Effector memory CD8-positive, alpha-beta T cell (primary cell): ENCODE measurements around the gene LRFN2.

ENCODE experiments used
- ATAC-seq: fragments of 150-1000 bp; cut with Tn5 transposase; replicated peaks from 2 replicates; pipeline ENCODE4 v1.10.0; 2021; ENCODE audit warnings: mild to moderate bottlenecking, moderate library complexity
- DNase-seq, 3 experiments: peaks; one replicate each; pipeline ENCODE4 v3.0.0; 2021
- H3K27ac Mint-ChIP-seq, 2 donors: one replicate each; pipeline ENCODE4 v1.8.0; 2022; ENCODE audit warnings: mild to moderate bottlenecking in 2 of 2, mixed read lengths in 2 of 2, moderate library complexity in 2 of 2
- H3K27me3 Mint-ChIP-seq, 2 donors: one replicate each; pipeline ENCODE4 v1.8.0; 2022; ENCODE audit warnings: mixed read lengths in 2 of 2
- H3K36me3 Mint-ChIP-seq: one replicate; pipeline ENCODE4 v1.8.0; 2022; ENCODE audit warnings: mild to moderate bottlenecking, moderate library complexity, mixed read lengths; ENCODE audit not compliant: insufficient read depth
- H3K4me1 Mint-ChIP-seq, 2 donors: one replicate each; pipeline ENCODE4 v1.8.0; 2022; ENCODE audit warnings: low read depth in 2 of 2, mixed read lengths in 2 of 2
- H3K4me3 Mint-ChIP-seq, 2 donors: one replicate each; pipeline ENCODE4 v1.8.0; 2022; ENCODE audit warnings: mild to moderate bottlenecking in 2 of 2, mixed read lengths in 2 of 2, moderate library complexity in 2 of 2
- H3K9me3 Mint-ChIP-seq, 2 donors: one replicate each; pipeline ENCODE4 v1.8.0; 2022; ENCODE audit warnings: mixed read lengths in 2 of 2

LRFN2 gene

GRCh38 chr6:40349123-40349900 is 237.9 kb downstream of the LRFN2 start:
- DNase-seq, result no peak
- Mint-ChIP-seq H3K9me3 (no peaks in the 10 kb centered on the region), H3K27me3 (peaks cover 0 to 9% of the 10 kb centered on the region in 2 donors), H3K4me3 (no peak overlapping the region), H3K4me1 (no peaks in the 10 kb centered on the region), H3K27ac (no peak overlapping the region), H3K36me3 (no peaks in the 10 kb centered on the region)
- ATAC-seq, result no peak

GRCh38 chr6:40348591-40348990 is 238.6 kb downstream of the LRFN2 start:
- no peaks in the 10 kb centered on the region for H3K4me1 Mint-ChIP-seq
- no peak overlapping the region for H3K27ac Mint-ChIP-seq
- no peaks in the 10 kb centered on the region for H3K9me3 Mint-ChIP-seq
- ATAC-seq, result no peak
- DNase-seq, result no peak
- H3K4me3 Mint-ChIP-seq, result no peak overlapping the region
- H3K27me3 Mint-ChIP-seq, result peaks cover 0 to 16% of the 10 kb centered on the region in 2 donors
- H3K36me3 Mint-ChIP-seq, result no peaks in the 10 kb centered on the region

GRCh38 chr6:40347571-40348011 is 239.6 kb downstream of the LRFN2 start:
- H3K9me3 Mint-ChIP-seq, result no peaks in the 10 kb centered on the region
- ATAC-seq (no peak), DNase-seq (no peak)
- H3K27me3 Mint-ChIP-seq, result peaks cover 0 to 19% of the 10 kb centered on the region in 2 donors
- H3K36me3 Mint-ChIP-seq, result no peaks in the 10 kb centered on the region
- no peaks in the 10 kb centered on the region for H3K4me1 Mint-ChIP-seq
- H3K4me3 Mint-ChIP-seq, result no peak overlapping the region
- H3K27ac Mint-ChIP-seq, result no peak overlapping the region

GRCh38 chr6:40346246-40346645 is 240.9 kb downstream of the LRFN2 start:
- ATAC-seq (no peak), DNase-seq (no peak)
- Mint-ChIP-seq H3K9me3 (no peaks in the 10 kb centered on the region), H3K4me1 (peaks cover 0 to under 1% of the 10 kb centered on the region in 2 donors), H3K27ac (no peak overlapping the region), H3K4me3 (no peak overlapping the region), H3K36me3 (no peaks in the 10 kb centered on the region), H3K27me3 (peaks cover 0 to 19% of the 10 kb centered on the region in 2 donors)

- Mint-ChIP-seq H3K4me3 (no peak overlapping the region), H3K4me1 (peaks cover 0 to 1% of the 10 kb centered on the region in 2 donors), H3K36me3 (no peaks in the 10 kb centered on the region), H3K9me3 (no peaks in the 10 kb centered on the region), H3K27me3 (peaks cover 0 to 20% of the 10 kb centered on the region in 2 donors), H3K27ac (no peak overlapping the region)
- ATAC-seq, result no peak
- no peak for DNase-seq
Measured at GRCh38 chr6:40344566-40345167, 242.5 kb downstream of the LRFN2 start.

GRCh38 chr6:40343877-40344565 is 243.1 kb downstream of the LRFN2 start:
- H3K4me1 Mint-ChIP-seq, result peaks cover 0 to 5% of the 10 kb centered on the region in 2 donors
- H3K9me3 Mint-ChIP-seq, result no peaks in the 10 kb centered on the region
- ATAC-seq, result no peak

GRCh38 chr6:40343318-40343876 is 243.8 kb downstream of the LRFN2 start:
- DNase-seq (no peak), ATAC-seq (no peak)
- Mint-ChIP-seq H3K4me3 (no peak overlapping the region), H3K27ac (no peak overlapping the region), H3K27me3 (peaks cover 12 to 33% of the 10 kb centered on the region in 2 donors), H3K9me3 (no peaks in the 10 kb centered on the region), H3K4me1 (peaks cover 0 to 5% of the 10 kb centered on the region in 2 donors), H3K36me3 (no peaks in the 10 kb centered on the region)

More at GRCh38 chr6:40343877-40344565, 243.1 kb downstream of the LRFN2 start:
- peaks cover 6 to 27% of the 10 kb centered on the region in 2 donors for H3K27me3 Mint-ChIP-seq
- no peak overlapping the region for H3K27ac Mint-ChIP-seq
- DNase-seq, result no peak
- no peaks in the 10 kb centered on the region for H3K36me3 Mint-ChIP-seq
- no peak overlapping the region for H3K4me3 Mint-ChIP-seq

- Mint-ChIP-seq H3K36me3 (no peaks in the 10 kb centered on the region), H3K27me3 (peaks cover 19 to 40% of the 10 kb centered on the region in 2 donors), H3K4me3 (no peak overlapping the region)
Measured at GRCh38 chr6:40342723-40343122, 244.4 kb downstream of the LRFN2 start.

GRCh38 chr6:40341726-40342125 is 245.4 kb downstream of the LRFN2 start:
- ATAC-seq, result no peak
- no peaks in the 10 kb centered on the region for H3K36me3 Mint-ChIP-seq
- no peak for DNase-seq

More at GRCh38 chr6:40342723-40343122, 244.4 kb downstream of the LRFN2 start:
- no peak overlapping the region for H3K27ac Mint-ChIP-seq
- ATAC-seq (no peak), DNase-seq (no peak)
- H3K4me1 Mint-ChIP-seq, result peaks cover 0 to 5% of the 10 kb centered on the region in 2 donors
- H3K9me3 Mint-ChIP-seq, result no peaks in the 10 kb centered on the region

More at GRCh38 chr6:40341726-40342125, 245.4 kb downstream of the LRFN2 start:
- H3K9me3 Mint-ChIP-seq, result no peaks in the 10 kb centered on the region
- H3K4me1 Mint-ChIP-seq, result peaks cover 0 to 5% of the 10 kb centered on the region in 2 donors
- H3K27me3 Mint-ChIP-seq, result peaks cover 27 to 44% of the 10 kb centered on the region in 2 donors
- no peak overlapping the region for H3K4me3 Mint-ChIP-seq
- H3K27ac Mint-ChIP-seq, result no peak overlapping the region
